H1 (cell line): ENCODE results near the gene BAZ2A. TPM values are rescaled to one million over a fixed set of nuclear protein-coding genes. Genes with fewer than 3 reads are reported as not detected.

Experiments
- EP300 ChIP-seq, 2 experiments: IDR thresholded peaks; 1 replicate in 1 of 2; 2 replicates in 1 of 2; pipeline ENCODE4 v1.6.1; 2011 to 2012; ENCODE audit warnings: low read depth in 2 of 2, low read length in 2 of 2, mild to moderate bottlenecking in 2 of 2, borderline replicate concordance in 1 of 2, inconsistent platforms in 1 of 2, moderate library complexity in 1 of 2
- polyA plus RNA-seq, 7 experiments: library from polyadenylated mRNA; depleted of rRNA in 3 of 7; stranded (reverse) in 5 of 7; unstranded in 2 of 7; fragments of >200 nt in 5 of 7; fragments of 200-250 nt in 2 of 7; gene quantifications; 1 replicate in 5 of 7; 2 replicates in 1 of 7; 4 replicates in 1 of 7; pipeline versions ENCODE4 v1.2.1 to v1.2.3, GENCODE V29; 2011 to 2013; ENCODE audit warnings: missing spikeins in 2 of 7, mixed read lengths in 2 of 7
- total RNA-seq: library from RNA; stranded (reverse); fragmentation: NEBNext Ultra II Directional; extraction: Animal tissue kit (Norgen Biotek cat#: 25700); gene quantifications from 2 replicates; pipeline ENCODE4 v1.2.1, GENCODE V29; 2021

BAZ2A gene
- total and polyA plus RNA-seq, 2 of the 8 experiments (the other 6 are each of a cell fraction or from before 2014, with no cell fraction given) = 52.0 to 110 TPM

DNA sequence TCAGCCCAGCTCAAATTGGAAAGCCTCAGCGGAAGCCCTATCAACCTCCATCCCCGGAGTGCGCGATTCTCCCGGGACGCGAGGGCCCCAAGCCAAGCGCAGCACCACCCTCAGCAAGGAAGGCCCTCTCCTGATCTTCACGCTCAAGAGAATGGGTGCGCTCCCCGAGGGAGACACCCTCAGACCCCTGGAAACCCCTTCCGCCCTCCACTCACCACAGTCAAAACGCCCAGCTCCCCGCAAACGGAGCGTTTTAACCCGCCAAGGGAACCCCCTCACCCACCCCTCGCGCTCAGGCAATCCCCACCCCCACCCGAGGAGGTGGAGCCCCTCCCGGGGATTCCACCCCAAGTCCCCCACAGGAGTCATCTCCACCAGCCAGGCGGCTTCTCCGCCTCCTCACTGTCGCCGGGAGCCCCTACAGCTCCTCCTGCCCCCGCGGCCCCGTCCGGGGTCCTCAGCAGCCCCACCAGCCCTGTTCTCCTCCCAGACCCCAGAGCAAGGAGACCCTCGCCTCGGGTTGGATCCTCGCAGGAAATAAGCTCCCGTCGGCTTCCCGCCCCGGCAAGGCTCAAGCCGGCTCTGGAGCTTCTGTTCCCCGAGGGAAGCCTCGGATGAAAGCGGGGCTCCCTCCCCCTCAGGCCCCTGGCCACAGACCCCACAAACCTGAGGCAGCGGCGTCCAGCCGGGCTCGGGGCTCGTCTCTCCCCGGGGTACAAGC is 507 bp downstream of the BAZ2A start (continued):
- TF ChIP-seq EP300 (IDR thresholded peaks at IDR 0.05; ENCODE audit: borderline replicate concordance in 1 of 2, low read depth in 2 of 2, low read length in 2 of 2) = no peak
